Suprapubic skin (tissue), 4 donors: Measurements from ENCODE around the gene MESP1. TPM values are rescaled to one million over a fixed set of nuclear protein-coding genes. Genes with fewer than 3 reads are reported as not detected.

Experiments used
- DNase-seq, 2 donors: peaks; one replicate each; pipeline ENCODE4 v3.0.0-alpha.2; 2019; ENCODE audit warnings: low spot score in 2 of 2
- H3K27ac ChIP-seq: fragments of 200-600 bp; sonication (generic); one replicate; pipeline ENCODE4 v1.5.1; 2019
- H3K27me3 ChIP-seq: fragments of 200-600 bp; sonication (generic); one replicate; pipeline ENCODE4 v1.5.1; 2019
- H3K36me3 ChIP-seq: fragments of 200-600 bp; sonication (generic); one replicate; pipeline ENCODE4 v1.5.1; 2019
- H3K4me1 ChIP-seq: fragments of 200-600 bp; sonication (generic); one replicate; pipeline ENCODE4 v1.5.1; 2019
- H3K4me3 ChIP-seq: fragments of 200-600 bp; sonication (generic); one replicate; pipeline ENCODE4 v1.5.1; 2019; ENCODE audit warnings: mild to moderate bottlenecking
- H3K9me3 ChIP-seq: fragments of 200-600 bp; sonication (generic); one replicate; pipeline ENCODE4 v1.5.1; 2019
- CTCF ChIP-seq, 2 donors: fragments of 200-600 bp in 1 of 2; fragments of 450-650 bp in 1 of 2; sonication (generic) in 1 of 2; IDR thresholded peaks; one replicate each; pipeline ENCODE4 v1.5.1; 2016 to 2019; ENCODE audit warnings: antibody characterized with exemption in 2 of 2, mild to moderate bottlenecking in 1 of 2, moderate library complexity in 1 of 2
- EP300 ChIP-seq: sonication (generic); formaldehyde crosslinking; IDR thresholded peaks from one replicate; pipeline ENCODE4 v1.6.1; 2017; ENCODE audit warnings: antibody characterized with exemption
- POLR2A ChIP-seq, 2 donors: fragments of 450-650 bp; IDR thresholded peaks; one replicate each; pipeline ENCODE4 v1.6.1; 2017; ENCODE audit warnings: antibody characterized with exemption in 2 of 2, mild to moderate bottlenecking in 2 of 2, moderate library complexity in 2 of 2
- POLR2AphosphoS5 ChIP-seq, 3 donors: sonication (generic); formaldehyde crosslinking; IDR thresholded peaks; one replicate each; pipeline ENCODE4 v1.6.1; 2017; ENCODE audit warnings: antibody characterized with exemption in 3 of 3
- WGBS: methylation state at CpG from one replicate; pipeline ENCODE4 v1.1.5; 2018; 5-methylcytosine and 5-hydroxymethylcytosine counted together
- total RNA-seq, 4 donors: library from RNA; depleted of rRNA; stranded (reverse); fragments of >200 nt; gene quantifications; one replicate each; pipeline ENCODE4 v1.1.0, GENCODE V29; 2016

Gene MESP1
- total RNA-seq, 4 donors from 2014 or later = 0.49 to 1.9 (median 0.89) TPM

- Histone ChIP-seq H3K9me3 (no peaks in the 10 kb centered on the region), H3K27ac (no peak overlapping the region), H3K4me1 (no peaks in the 10 kb centered on the region), H3K4me3 (no peak overlapping the region), H3K27me3 (no peaks in the 10 kb centered on the region), H3K36me3 (no peaks in the 10 kb centered on the region)
- DNase-seq = no peak
- WGBS = 57% methylated on average over 5 of the region's 8 CpGs
- TF ChIP-seq EP300 = no peak
- TF ChIP-seq POLR2A (IDR thresholded peaks at IDR 0.05) = no peak
- TF ChIP-seq POLR2AphosphoS5 (IDR thresholded peaks at IDR 0.05) = no peak
- no peak for TF ChIP-seq CTCF (IDR thresholded peaks at IDR 0.05)
These were observed 16.4 kb upstream of the MESP1 start for GRCh38 chr15:89767411-89767915.

GRCh38 chr15:89766357-89767311 is 15.6 kb upstream of the MESP1 start:
- Histone ChIP-seq H3K4me1 (peaks cover 8% of the 10 kb centered on the region), H3K27me3 (no peaks in the 10 kb centered on the region), H3K36me3 (no peaks in the 10 kb centered on the region), H3K9me3 (no peaks in the 10 kb centered on the region), H3K27ac (peak overlapping the region; percentile 8), H3K4me3 (no peak overlapping the region)
- TF ChIP-seq POLR2A (IDR thresholded peaks at IDR 0.05) (no peak), EP300 (no peak), POLR2AphosphoS5 (IDR thresholded peaks at IDR 0.05) (no peak), CTCF (IDR thresholded peaks at IDR 0.05) (no peak)
- no peak for DNase-seq
- WGBS = 77% methylated on average over 9 of the region's 16 CpGs

- Histone ChIP-seq H3K4me1 (peaks cover 17% of the 10 kb centered on the region), H3K9me3 (no peaks in the 10 kb centered on the region), H3K36me3 (no peaks in the 10 kb centered on the region), H3K4me3 (no peak overlapping the region), H3K27ac (no peak overlapping the region), H3K27me3 (no peaks in the 10 kb centered on the region)
- WGBS = 100% methylated on average over 1 of the region's 1 CpG
- DNase-seq = no peak
- TF ChIP-seq CTCF (IDR thresholded peaks at IDR 0.05) = no peak
- TF ChIP-seq POLR2A (IDR thresholded peaks at IDR 0.05) = no peak
- TF ChIP-seq POLR2AphosphoS5 (IDR thresholded peaks at IDR 0.05) = no peak
- TF ChIP-seq EP300 = no peak
These were observed 14.6 kb upstream of the MESP1 start for GRCh38 chr15:89765694-89766093.

GRCh38 chr15:89761929-89762328 is 10.9 kb upstream of the MESP1 start:
- H3K27me3 ChIP-seq = no peaks in the 10 kb centered on the region
- TF ChIP-seq POLR2A (IDR thresholded peaks at IDR 0.05) = no peak
- no peak for TF ChIP-seq CTCF (IDR thresholded peaks at IDR 0.05)
- TF ChIP-seq EP300 = no peak
- no peak for TF ChIP-seq POLR2AphosphoS5 (IDR thresholded peaks at IDR 0.05)
- WGBS = 73% methylated on average over 5 of the region's 5 CpGs
- no peaks in the 10 kb centered on the region for H3K36me3 ChIP-seq
- peak overlapping the region; percentile 27 for H3K27ac ChIP-seq
- peaks cover 20% of the 10 kb centered on the region for H3K4me1 ChIP-seq
- no peak overlapping the region for H3K4me3 ChIP-seq
- no peaks in the 10 kb centered on the region for H3K9me3 ChIP-seq
- no peak for DNase-seq
